Stimulated activated CD8-positive, alpha-beta memory T cell treated with anti-CD3 and anti-CD28 coated beads, Interleukin-4, amount 100 ng/mL, for 1 hour (primary cell): ENCODE measurements around the gene PTPRC.
A peak's percentile ranks its signal among the peaks of the same experiment; 100 is the strongest.

Experiments used
- DNase-seq, 2 donors: peaks; one replicate each; pipeline ENCODE4 v3.0.0-alpha.2; 2020; ENCODE audit warnings: low read depth in 2 of 2, low spot score in 1 of 2

The PTPRC gene

DNA sequence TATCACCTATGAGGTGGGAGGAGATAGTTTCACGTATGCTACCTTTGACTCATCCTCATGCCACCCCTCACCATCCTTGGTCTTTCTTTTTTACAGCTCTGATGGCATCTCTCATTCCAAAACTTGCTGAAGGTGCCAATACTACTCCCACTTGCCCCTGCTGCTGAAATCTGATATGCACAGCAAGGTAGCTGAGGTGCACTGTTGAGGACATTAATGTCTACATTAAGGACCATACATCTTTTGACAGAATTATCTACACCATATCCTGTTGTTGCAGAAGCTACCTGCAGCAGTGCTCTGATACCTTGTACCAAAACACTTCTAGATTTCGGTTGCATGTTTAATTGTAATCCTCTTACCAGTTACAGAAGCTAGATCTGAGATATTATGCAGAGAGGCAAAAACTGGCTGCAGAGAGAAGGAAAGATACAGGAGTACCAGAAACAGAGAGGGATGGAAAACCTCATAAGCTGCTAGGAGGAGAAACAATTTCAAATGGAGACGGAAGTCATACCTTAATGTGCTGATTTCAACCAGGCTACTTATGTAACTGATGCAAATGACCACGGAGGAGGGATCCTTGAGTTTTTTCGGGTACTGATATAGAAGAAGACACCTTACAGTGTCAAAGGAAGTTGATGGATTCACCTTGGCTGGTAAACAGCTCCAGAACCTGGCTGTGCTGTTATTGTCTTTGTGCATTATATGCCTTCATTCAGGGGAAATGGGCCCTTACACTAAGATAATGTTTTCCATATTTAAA is 19.3 kb upstream of the PTPRC start:
- DNase-seq = no peak

DNA sequence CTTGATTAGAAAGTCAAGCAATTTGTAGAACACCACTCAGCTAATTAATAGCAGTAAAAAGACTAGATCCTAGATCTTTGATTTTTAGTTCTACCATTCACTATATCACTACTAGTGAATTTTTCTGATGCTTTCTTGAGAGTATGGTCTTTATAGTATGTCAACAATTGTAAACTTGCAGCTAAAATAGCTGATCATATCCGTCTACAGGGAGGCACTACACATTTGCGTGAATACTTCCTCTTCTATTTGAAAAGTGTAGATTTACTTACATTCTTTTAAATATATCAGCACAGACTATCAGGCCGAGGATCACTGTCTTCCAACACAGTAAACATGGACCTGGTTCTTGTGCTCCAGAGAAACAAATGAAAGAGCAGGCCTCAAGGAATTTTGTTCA is 18.6 kb upstream of the PTPRC start:
- DNase-seq = no peak

DNA sequence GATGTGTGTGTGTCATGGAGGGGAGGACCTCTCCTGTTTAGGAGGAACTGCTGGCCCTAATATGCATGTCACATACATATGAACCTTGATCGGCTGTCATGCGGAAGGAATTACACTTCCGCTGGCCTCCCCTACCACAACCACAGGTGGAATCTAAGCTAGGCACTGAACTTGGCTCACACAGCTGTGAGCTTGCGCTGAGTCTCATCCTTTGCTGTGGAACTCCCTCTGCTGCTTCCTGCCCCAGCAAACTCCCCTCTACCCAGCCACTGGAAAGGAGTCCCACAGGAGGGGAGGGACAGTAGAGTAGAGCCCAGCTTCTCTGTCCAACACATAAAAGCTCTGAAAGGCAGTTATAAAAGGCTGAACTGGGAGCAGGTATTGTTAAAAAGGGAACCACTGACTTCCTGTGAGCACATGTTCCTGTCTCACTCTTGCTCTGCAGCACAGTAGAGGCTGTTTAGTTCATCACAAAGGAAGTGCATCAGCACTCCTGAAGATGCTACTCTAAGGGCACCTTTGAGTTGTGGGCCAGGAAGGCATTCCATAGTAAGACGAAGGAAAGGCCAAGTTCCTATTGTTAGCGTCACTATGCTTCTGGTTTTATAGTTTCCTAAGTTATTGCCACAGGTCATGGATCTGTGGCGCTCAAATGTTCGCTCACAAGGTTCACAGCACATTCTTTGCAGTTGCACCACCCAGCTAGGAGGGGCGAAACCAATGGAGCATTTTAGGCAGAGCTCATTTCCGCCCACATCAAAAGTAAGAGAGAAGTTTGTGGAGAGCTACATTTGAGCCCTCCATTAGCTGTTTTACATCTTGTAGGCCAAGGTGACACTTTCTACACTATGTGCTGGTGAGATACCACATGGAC is 17.7 kb upstream of the PTPRC start:
- DNase-seq = peak; percentile 31 to 34

DNA sequence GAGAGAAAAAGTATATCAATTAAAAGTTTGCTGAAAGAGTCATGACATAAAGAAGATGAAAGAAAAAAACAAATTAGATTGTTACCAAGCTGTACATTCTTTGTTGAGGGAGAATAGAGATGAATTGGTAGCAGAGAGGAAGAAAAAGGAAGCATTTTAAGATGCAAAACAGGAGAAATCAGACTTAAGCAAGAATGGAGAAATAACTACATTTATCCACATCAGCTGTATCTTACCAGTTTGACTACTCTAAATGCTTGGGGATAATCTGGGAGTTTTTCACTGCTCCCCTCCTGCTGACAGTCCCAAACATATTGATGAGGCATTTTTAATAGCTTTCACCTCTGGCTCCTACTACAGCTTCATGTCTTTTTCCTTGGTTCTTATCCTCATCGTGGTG is 16.8 kb upstream of the PTPRC start:
- no peak for DNase-seq

DNA sequence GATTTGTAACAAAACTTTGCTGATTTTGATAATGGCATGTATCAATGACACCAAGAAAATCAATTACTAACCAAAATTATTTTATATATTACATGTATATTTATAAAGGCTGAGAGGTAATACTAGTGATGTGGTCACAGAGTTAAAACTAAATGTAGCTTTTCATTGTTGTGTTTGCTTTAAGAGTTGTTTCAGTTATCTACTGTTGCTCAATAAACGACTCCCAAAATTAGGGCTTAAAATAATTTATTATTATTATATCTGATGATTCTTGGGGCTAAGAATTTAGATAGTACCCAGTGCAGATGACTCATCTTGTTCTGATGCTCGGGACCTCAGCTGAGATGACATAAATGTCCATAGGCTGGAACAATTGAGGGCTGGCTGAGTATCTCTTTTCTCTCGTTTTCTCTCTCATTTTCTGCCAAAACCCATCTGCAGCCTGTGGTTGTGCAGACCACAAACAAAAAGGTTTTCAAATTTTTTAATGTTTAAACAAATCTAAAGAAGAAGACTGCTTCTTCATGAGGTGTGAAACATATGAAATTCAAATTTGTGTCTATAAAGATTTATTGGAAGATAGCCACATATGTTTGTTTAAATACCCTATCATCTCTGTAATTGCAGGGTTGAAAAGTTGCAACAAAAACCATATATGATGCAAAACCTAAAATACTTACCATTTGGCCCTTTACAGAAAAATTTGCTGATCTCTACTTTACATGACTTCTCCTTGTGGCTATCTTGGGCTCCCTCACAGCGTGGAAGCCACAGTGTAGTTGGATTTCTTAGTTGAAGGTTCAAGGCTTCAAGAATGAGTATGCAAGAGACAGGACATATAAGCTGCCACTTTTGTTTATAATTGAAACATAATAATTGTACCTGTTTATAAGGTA is 14.8 kb upstream of the PTPRC start:
- DNase-seq = no peak

DNA sequence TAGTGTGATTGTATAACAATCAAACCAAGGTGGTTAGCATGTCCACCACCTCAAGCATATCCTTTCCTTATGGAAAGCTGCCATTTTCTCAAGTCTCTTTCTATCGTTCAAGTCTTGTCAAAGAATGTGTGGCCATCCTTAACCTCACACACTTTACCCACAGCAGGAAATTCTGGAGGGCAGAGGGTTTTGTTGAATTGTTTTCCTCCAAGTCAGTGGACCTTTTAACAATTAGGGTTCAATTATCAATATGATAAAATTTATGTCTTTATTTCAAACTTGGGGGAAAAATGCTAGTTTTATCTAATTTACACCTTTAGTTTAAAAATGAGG is 14.2 kb upstream of the PTPRC start:
- no peak for DNase-seq

DNA sequence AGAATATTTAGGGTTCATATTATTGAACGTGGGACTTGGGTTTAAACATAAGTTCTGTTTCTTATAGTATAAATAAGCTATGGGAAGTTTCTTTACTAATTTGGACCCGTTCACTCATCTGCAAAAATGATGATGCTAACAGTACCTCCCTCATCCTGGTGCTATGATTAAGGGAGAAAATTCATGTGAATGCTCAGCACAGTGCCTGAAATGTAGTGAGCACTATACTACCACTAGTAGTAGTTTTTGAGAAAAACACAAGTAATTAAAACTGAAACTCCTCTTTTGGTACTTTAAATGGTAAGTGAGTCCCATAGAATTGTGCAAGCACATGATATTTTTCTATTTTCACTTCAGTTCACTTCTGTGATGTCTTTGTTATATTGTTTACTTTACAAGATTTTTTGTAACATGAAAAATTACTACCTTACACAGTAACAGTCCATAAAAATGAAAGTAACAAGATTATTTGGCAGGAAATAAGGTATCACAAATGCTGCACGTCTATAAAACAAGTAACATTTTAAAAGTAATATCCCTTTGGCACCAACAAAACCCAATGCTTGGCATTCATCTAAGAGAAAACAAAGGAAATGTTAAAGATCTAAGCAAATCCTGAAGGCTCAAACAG is 11.3 kb upstream of the PTPRC start:
- no peak for DNase-seq

DNA sequence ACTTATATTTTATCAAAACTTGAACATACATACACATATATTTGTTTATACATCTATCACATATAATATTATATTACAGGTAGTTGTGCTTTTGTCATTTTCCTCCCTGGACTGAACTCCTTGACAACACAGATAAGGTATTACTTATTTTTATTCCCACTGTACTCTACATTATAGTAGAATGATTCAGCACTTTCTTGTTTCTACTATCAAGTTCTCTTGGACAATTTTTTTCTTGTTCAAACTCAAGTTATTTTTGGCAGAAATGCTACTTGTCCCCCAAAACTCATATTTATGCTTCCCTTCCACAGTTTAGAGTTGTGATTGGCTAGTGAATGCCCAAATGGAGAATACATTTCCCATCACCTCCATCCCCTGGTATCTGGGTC is 10.8 kb upstream of the PTPRC start:
- no peak for DNase-seq

DNA sequence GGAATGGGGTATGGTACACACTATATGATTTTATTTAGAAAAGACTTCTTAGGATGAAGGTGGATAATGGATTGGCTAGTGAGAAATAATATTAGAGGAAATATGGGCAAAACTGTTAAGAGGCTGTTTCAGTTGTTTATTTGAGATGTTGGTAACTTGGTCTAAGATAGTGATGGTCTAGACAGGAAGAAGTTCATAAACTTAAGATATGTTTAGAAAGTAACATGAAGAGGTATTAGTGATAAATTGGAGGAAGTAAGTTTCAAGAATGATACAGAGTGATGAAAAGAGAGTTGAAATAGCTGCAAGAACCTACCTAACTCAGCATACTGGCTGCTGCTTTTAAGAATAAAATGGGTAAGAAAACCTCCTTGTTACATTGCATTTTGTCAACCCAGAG is 9.2 kb upstream of the PTPRC start:
- DNase-seq = no peak

DNA sequence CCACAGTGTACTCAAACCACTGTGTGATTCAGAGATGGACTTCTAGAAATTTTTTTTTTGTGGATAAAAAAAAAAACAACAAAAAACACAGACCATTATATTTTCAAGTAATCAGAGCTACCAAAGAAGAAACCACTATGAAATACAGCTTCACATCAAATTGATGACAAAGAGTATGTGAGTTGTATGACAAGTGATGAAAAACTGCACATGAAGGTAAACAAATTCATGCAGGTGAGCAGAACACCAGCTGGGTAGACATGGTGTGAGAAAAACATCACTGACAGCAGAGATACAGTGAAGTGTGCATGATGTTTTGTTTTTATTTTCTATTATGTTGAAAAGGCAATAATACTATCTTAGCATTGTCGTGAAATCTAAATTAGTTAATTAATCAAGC is 8.0 kb upstream of the PTPRC start:
- DNase-seq = no peak

DNA sequence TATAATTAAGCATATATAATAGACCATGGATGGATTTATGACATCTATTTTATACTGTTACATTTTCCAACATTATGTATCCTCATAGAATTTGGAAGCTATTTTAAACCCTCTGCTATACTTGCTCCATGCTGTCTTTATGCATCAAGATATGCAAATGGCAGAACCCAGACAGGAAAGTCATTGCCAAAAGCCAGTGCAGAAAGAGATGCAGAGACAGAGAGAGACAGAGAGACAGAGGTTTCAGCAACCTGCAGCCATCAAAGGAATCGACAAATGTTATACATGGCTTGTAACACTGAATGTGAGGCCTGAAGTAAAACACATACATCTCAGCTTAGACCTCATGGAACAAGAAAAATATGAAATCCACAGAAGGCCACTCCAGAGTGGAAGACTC is 7.5 kb upstream of the PTPRC start:
- DNase-seq = no peak

DNA sequence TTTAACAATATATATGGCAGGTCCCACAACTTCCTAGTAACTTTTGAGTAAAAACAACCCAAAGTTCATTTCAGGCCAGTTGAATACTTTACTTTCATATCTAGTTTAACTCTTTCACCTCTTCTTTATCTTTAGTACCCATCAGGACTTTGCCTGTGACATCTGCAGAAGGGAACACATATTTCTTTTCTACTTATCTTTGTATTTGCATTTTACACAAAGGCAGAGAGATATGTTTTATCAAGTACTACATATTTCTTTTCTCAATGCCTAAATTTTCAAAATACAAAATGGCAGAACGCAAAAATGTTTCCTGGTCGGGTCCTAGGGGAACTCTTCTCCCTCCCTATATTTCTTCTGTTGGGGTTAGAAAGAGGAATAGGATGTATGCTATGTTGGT is 6.8 kb upstream of the PTPRC start:
- DNase-seq = no peak

DNA sequence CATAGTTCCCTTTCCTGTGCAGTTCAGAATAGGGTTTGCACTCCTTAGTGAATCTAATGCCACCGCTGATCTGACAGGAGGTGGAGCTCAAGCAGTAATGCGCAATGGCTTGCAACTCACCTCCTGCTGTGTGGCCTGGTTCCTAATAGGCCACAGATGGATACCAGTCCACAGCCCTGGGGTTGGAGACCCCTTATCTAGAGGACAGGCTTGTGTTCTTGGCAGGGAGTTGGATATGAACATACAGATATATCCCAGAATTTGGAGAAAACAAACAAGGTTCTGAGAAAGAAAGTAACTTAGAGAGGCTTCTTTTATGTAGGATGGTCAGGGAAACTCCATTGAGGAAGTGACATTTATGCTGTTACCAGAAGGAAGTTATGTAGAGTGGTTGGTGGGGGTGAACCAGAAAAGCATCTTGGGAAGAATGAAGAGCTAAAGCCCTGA is 5.1 kb upstream of the PTPRC start:
- no peak for DNase-seq

DNA sequence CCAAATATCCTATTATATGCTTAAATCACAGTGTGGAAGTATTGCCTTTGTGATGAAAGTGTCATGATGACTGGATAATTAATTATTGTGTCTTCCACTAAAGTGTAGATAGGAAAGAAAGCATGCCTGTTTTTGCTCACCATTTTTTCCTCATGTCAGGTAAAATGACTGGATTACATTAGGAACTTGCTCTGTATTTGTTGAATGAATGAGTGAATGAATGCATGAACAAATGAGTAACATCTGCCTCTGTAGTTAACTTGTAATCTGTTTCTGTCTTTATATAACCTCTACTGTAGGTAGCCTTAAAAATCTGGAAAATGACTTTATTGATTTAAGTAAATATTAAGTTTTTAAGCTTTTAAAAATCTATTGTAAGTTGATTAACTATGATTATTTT is 2.9 kb upstream of the PTPRC start:
- no peak for DNase-seq

DNA sequence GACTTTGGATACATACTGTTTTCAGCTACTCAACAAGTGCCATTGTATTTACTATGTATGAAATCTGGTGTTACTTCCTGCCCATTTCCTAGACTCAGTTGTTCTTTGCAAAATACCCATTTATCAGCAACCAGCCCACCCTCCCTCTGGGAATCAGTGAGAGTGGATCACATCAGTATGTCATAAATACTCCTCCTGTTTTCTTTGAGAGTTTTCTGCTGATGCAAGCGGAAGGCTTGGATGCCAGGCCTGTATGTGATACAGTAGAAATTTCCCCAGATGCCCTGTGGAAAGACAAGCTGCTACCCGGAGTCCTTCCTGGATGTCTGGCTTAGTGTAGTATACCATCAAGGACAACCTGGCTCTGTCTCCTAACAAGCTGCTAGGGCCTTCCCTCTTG is 2.4 kb upstream of the PTPRC start:
- DNase-seq = no peak

DNA sequence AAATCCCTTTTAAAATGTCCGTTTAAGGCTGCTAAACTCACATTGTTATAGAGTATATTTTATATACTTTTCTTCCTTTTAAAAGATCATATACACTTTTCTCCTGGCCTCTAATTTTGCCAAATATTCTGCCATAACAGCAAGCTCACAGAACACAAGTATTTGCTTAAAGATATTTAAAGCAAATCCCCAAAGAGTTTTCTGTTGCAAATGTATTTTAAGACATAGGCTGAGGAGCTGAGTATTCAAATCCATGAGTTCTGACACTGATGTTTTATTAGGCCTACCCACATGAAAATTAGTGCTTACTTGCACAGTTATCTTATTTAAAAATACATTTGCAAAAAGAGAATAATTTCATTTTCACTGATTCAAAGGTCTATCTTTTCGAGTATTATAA is 1.7 kb upstream of the PTPRC start:
- DNase-seq = no peak

DNA sequence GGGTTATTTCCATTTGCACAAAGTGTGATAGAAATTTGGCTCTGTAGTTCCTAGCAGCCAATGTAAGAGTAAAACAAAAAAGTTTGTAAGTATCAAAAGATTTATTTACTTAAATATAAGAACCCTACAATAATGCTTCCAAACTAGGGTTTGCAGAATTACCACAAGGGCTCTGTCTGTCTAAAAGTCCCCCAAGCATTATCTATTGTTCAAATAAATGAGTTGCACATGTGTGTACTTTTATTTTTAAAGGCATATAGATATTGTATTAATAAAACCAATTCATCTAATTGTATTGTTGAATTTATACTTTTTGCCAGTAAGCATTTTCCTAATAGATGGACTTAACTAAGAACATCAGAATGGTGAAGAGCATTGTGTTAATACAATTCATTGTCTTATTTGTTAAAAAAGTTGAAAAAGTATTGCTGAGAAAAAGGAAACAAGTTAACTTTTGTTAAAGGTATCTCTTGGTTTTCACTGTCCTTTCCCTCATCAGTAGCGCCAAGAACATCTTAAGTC is 863 bp upstream of the PTPRC start:
- no peak for DNase-seq

DNA sequence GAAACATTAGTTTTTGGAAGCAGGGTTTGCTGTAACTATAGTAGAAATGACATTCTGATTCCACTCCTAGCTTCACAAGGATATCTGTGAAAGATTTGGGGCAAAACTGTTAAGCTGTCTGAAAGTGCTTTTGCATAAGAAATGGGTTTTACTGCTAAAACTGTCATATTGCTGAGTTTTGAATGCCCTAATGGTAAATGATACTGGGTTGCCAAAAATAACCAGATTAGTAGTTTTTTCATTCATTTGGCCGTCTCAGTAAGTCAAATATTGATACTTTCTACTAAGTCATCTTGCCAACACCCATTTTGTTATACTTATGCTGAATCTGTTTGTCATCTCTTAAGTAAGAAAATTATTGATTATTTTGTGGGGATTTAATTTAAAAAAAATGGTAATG is 399 bp upstream of the PTPRC start:
- DNase-seq = no peak

DNA sequence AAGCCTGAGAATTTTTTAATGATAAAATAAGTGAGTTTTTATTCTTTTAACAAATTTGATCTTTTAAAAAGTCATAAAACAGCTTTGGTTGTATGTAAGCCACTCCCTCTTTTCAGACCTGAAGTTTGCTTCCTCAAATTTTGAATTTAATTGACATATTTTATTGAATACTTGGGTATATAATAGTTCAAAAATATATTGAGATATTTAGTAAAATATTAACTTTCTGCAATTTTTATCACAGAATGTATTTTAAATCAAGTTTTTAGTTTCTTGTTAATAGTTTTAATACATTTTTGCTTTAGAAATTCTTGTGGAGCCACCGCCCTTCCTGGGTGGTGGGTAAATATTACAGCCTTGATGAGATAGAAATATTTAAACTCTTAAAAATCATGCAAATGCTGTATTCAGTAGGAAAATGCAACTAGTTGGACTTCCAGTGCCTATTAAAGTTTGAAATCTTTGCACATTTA is 867 bp downstream of the PTPRC start:
- no peak for DNase-seq

DNA sequence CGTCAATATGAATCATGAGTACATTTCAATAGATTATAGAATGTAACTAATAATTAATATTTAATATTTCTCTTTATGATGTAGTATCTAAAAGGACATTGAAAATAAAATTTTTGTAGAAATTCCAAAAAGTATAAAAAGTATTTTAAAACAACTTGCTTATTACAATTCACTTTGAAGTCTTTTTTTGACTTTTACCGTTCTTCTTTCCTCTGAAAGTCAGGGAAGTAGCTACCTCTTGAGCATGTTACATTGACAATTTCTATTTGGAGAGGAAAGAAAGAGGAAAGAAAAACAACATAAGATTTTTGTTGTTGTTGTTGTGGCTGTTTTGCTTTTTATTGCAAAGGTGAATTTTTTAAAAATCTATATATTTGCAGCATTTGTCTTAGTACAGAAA is 1.3 kb downstream of the PTPRC start:
- no peak for DNase-seq

DNA sequence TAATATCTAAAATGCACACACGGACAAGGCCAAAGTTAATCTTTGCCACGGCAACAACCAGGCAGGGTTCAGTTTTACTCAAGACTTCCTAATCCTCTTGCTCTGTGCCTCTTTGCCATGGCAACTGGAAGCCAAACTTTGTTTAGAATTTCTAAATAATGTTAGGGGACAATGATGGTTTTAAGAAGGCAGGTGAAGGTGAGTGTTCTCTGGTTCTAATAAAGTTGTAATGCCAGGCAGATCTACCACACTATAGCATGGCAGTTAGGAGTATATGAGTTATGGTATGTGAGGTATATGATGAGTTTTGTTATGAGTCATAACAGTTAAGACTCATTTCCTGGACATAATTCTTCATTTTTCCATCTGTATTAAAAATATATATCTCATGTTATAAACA is 2.7 kb downstream of the PTPRC start:
- DNase-seq = no peak
